ENCODE data around the gene POLR3K. TPM values are rescaled to one million over a fixed set of nuclear protein-coding genes. Genes with fewer than 3 reads are reported as not detected.
"Not testable (repeated sequence)": the region's sequence is repeated elsewhere in the genome, so short reads cannot be mapped to it uniquely, and the experiment has no call there.

The POLR3K gene
- total RNA-seq, 1 experiment from 2014 or later: 29.3 TPM

- Histone ChIP-seq H3K9me3 (no peaks in the 10 kb centered on the region), H3K27me3 (replicated peaks; ENCODE audit: control insufficient read depth, insufficient read depth, low read length) (no peaks in the 10 kb centered on the region), H3K4me3 (ENCODE audit: low read depth, low read length) (no peak overlapping the region), H3K36me3 (ENCODE audit: control insufficient read depth, insufficient read depth, low read length) (no peaks in the 10 kb centered on the region; the same call in 1 of the 2 replicates), H3K4me1 (no peaks in the 10 kb centered on the region)
- Mint-ChIP-seq H3K27me3 (ENCODE audit: insufficient read depth, unreplicated experiment) (no peaks in the 10 kb centered on the region), H3K4me1 (ENCODE audit: low read depth, unreplicated experiment) (no peaks in the 10 kb centered on the region), H3K27ac (ENCODE audit: unreplicated experiment) (no peak overlapping the region), H3K36me3 (ENCODE audit: insufficient read depth, unreplicated experiment) (peaks cover 60% of the 10 kb centered on the region), H3K9me3 (ENCODE audit: unreplicated experiment) (peaks cover 14% of the 10 kb centered on the region), H3K4me3 (ENCODE audit: unreplicated experiment) (no peak overlapping the region)
- no peak for TF ChIP-seq CTCF (IDR thresholded peaks at IDR 0.05; ENCODE audit: insufficient read depth in 1 of 2, low read depth in 1 of 2, low read length in 1 of 2, severe bottlenecking in 1 of 2, unreplicated experiment in 1 of 2)
- intact Hi-C loops (cut with micrococcal nuclease; ENCODE audit: unreplicated experiment): no loop called here
- CTCF ChIA-PET: no interaction called here
- no TSS peak for BruUV-seq (replicated peaks)
- DNase-seq: no peak
- POLR2A ChIA-PET: no interaction called here
These were observed 11.9 kb downstream of the POLR3K start for GRCh38 chr16:41439-42068.

GRCh38 chr16:38941-39892, 14.2 kb downstream of the POLR3K start:
- Histone ChIP-seq H3K9me3 (no peaks in the 10 kb centered on the region), H3K4me3 (ENCODE audit: low read depth, low read length) (no peak overlapping the region), H3K36me3 (ENCODE audit: control insufficient read depth, insufficient read depth, low read length) (no peaks in the 10 kb centered on the region; the same call in 1 of the 2 replicates), H3K4me1 (no peaks in the 10 kb centered on the region), H3K27me3 (replicated peaks; ENCODE audit: control insufficient read depth, insufficient read depth, low read length) (no peaks in the 10 kb centered on the region)
- no TSS peak for BruUV-seq (replicated peaks)
- H3K27ac Mint-ChIP-seq (ENCODE audit: unreplicated experiment): no peak overlapping the region
- ChIA-PET CTCF (no interaction called here), POLR2A (interaction anchor here (0.7 kb wide), 2 partner anchors 325 to 362 kb away, joined by 8 to 10 read pairs; no protein-coding TSS in a partner anchor)
- H3K9me3 Mint-ChIP-seq (ENCODE audit: unreplicated experiment): peaks cover 14% of the 10 kb centered on the region
- peaks cover 51% of the 10 kb centered on the region for H3K36me3 Mint-ChIP-seq (ENCODE audit: insufficient read depth, unreplicated experiment)
- intact Hi-C loops (cut with micrococcal nuclease; ENCODE audit: unreplicated experiment): no loop called here
- no peaks in the 10 kb centered on the region for H3K4me1 Mint-ChIP-seq (ENCODE audit: low read depth, unreplicated experiment)
- no peak for TF ChIP-seq CTCF (IDR thresholded peaks at IDR 0.05; ENCODE audit: insufficient read depth in 1 of 2, low read depth in 1 of 2, low read length in 1 of 2, severe bottlenecking in 1 of 2, unreplicated experiment in 1 of 2)
- H3K27me3 Mint-ChIP-seq (ENCODE audit: insufficient read depth, unreplicated experiment): no peaks in the 10 kb centered on the region
- no peak for DNase-seq
- no peak overlapping the region for H3K4me3 Mint-ChIP-seq (ENCODE audit: unreplicated experiment)

- H3K27me3 ChIP-seq (replicated peaks; ENCODE audit: control insufficient read depth, insufficient read depth, low read length); H3K27me3 Mint-ChIP-seq (ENCODE audit: insufficient read depth, unreplicated experiment); H3K9me3 ChIP-seq; H3K4me3 Mint-ChIP-seq (ENCODE audit: unreplicated experiment); H3K4me1 Mint-ChIP-seq (ENCODE audit: low read depth, unreplicated experiment); H3K36me3 ChIP-seq (ENCODE audit: control insufficient read depth, insufficient read depth, low read length); H3K27ac Mint-ChIP-seq (ENCODE audit: unreplicated experiment); DNase-seq; POLR2A ChIA-PET; H3K4me1 ChIP-seq; H3K4me3 ChIP-seq (ENCODE audit: low read depth, low read length); CTCF ChIA-PET; BruUV-seq (replicated peaks); intact Hi-C loops (cut with micrococcal nuclease; ENCODE audit: unreplicated experiment): not testable (repeated sequence)
- peaks cover 14% of the 10 kb centered on the region for H3K9me3 Mint-ChIP-seq (ENCODE audit: unreplicated experiment)
- H3K36me3 Mint-ChIP-seq (ENCODE audit: insufficient read depth, unreplicated experiment): peaks cover 45% of the 10 kb centered on the region
These were observed 15.2 kb downstream of the POLR3K start for GRCh38 chr16:38206-38605.

Measured in Caco-2 (cell line).